Upper lobe of left lung (tissue), 4 donors: Measurements from ENCODE around the gene LAMA3.

Experiments
- EP300 ChIP-seq, 4 donors: sonication (generic); formaldehyde crosslinking; IDR thresholded peaks; one replicate each; pipeline ENCODE4 v1.5.1; 2017; ENCODE audit warnings: antibody characterized with exemption in 4 of 4, control low read depth in 2 of 4
- TF ChIP-seq, protein P1 (sequence below), 6 experiments: fragments of 450-650 bp in 4 of 6; fragments of 200-600 bp in 2 of 6; sonication (generic) in 2 of 6; IDR thresholded peaks; one replicate each; pipeline ENCODE4 v1.5.1; 2016 to 2019; ENCODE audit warnings: antibody characterized with exemption in 6 of 6

DNA sequence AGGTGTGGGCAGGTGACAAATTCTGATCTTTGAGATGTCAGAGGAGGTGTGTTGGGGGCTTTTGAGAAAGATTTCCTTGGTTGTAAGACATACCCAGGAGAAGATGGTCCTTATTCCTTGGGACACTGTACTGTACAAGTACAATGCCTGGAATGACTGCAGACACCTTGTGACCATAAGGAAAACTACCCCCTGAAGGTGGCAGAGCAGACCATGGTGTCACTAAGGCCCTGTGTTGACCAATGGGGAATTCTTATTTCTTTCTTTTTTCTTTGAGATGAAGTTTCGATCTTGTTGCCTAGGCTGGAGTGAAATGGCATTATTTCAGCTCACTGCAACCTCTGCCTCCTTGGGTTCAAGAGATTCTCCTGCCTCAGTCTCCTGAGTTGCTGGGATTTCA, 22.1 kb upstream of the LAMA3 start:
- TF ChIP-seq, protein P1, sequence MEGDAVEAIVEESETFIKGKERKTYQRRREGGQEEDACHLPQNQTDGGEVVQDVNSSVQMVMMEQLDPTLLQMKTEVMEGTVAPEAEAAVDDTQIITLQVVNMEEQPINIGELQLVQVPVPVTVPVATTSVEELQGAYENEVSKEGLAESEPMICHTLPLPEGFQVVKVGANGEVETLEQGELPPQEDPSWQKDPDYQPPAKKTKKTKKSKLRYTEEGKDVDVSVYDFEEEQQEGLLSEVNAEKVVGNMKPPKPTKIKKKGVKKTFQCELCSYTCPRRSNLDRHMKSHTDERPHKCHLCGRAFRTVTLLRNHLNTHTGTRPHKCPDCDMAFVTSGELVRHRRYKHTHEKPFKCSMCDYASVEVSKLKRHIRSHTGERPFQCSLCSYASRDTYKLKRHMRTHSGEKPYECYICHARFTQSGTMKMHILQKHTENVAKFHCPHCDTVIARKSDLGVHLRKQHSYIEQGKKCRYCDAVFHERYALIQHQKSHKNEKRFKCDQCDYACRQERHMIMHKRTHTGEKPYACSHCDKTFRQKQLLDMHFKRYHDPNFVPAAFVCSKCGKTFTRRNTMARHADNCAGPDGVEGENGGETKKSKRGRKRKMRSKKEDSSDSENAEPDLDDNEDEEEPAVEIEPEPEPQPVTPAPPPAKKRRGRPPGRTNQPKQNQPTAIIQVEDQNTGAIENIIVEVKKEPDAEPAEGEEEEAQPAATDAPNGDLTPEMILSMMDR (IDR thresholded peaks at IDR 0.05): no peak
- TF ChIP-seq EP300 (IDR thresholded peaks at IDR 0.05): no peak
